Measurements from ENCODE around the gene DYNLRB1.

GRCh38 chr20:34473262-34473883, 42.8 kb upstream of the DYNLRB1 start:
- TF ChIP-seq, protein P1, sequence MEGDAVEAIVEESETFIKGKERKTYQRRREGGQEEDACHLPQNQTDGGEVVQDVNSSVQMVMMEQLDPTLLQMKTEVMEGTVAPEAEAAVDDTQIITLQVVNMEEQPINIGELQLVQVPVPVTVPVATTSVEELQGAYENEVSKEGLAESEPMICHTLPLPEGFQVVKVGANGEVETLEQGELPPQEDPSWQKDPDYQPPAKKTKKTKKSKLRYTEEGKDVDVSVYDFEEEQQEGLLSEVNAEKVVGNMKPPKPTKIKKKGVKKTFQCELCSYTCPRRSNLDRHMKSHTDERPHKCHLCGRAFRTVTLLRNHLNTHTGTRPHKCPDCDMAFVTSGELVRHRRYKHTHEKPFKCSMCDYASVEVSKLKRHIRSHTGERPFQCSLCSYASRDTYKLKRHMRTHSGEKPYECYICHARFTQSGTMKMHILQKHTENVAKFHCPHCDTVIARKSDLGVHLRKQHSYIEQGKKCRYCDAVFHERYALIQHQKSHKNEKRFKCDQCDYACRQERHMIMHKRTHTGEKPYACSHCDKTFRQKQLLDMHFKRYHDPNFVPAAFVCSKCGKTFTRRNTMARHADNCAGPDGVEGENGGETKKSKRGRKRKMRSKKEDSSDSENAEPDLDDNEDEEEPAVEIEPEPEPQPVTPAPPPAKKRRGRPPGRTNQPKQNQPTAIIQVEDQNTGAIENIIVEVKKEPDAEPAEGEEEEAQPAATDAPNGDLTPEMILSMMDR (IDR thresholded peaks at IDR 0.05) = peak; percentile 26 to 37 (median 31)
- TF ChIP-seq POLR2A (IDR thresholded peaks at IDR 0.05) = no peak
